ENCODE data around the gene SLC49A3.

SLC49A3 gene

GRCh38 chr4:632196-632790, 56.7 kb downstream of the SLC49A3 start:
- no peak for DNase-seq (ENCODE audit: low spot score)
